Glutamatergic neuron (in vitro differentiated cells): ENCODE results near the gene PDPN. TPM values are rescaled to one million over a fixed set of nuclear protein-coding genes. Genes with fewer than 3 reads are reported as not detected.

Experiments
- DNase-seq: peaks from one replicate; pipeline ENCODE4 v3.0.0; 2022
- H3K27ac Mint-ChIP-seq: one replicate; pipeline ENCODE4 v1.8.0; 2020; ENCODE audit warnings: mild to moderate bottlenecking, mixed read lengths, inconsistent platforms; ENCODE audit not compliant: unreplicated experiment
- H3K27me3 Mint-ChIP-seq: one replicate; pipeline ENCODE4 v1.8.0; 2020; ENCODE audit warnings: mild to moderate bottlenecking, moderate library complexity, mixed read lengths, inconsistent platforms; ENCODE audit not compliant: unreplicated experiment
- H3K36me3 Mint-ChIP-seq: one replicate; pipeline ENCODE4 v1.8.0; 2020; ENCODE audit warnings: mild to moderate bottlenecking, mixed read lengths, inconsistent platforms; ENCODE audit not compliant: unreplicated experiment
- H3K4me1 Mint-ChIP-seq: one replicate; pipeline ENCODE4 v1.8.0; 2020; ENCODE audit warnings: mild to moderate bottlenecking, low read depth, mixed read lengths, inconsistent platforms; ENCODE audit not compliant: unreplicated experiment
- H3K4me3 Mint-ChIP-seq: one replicate; pipeline ENCODE4 v1.8.0; 2020; ENCODE audit warnings: mild to moderate bottlenecking, mixed read lengths, inconsistent platforms; ENCODE audit not compliant: unreplicated experiment
- H3K9me3 Mint-ChIP-seq: one replicate; pipeline ENCODE4 v1.8.0; 2020; ENCODE audit warnings: mild to moderate bottlenecking, moderate library complexity, mixed read lengths, inconsistent platforms; ENCODE audit not compliant: unreplicated experiment
- total RNA-seq: library from RNA; stranded (reverse); fragmentation: NEBNext Ultra II Directional; extraction: Animal tissue kit (Norgen Biotek cat#: 25700); gene quantifications from one replicate; pipeline ENCODE4 v1.2.1, GENCODE V29; 2021; ENCODE audit not compliant: unreplicated experiment
- TF ChIP-seq, protein P1 (sequence below): fragments of 200-600 bp; sonication (generic); IDR thresholded peaks from one replicate; pipeline ENCODE4 v1.5.0; 2021; ENCODE audit not compliant: partially characterized antibody, unreplicated experiment

Gene PDPN
- total RNA-seq, 1 donor from 2014 or later: 4.8 TPM

DNA sequence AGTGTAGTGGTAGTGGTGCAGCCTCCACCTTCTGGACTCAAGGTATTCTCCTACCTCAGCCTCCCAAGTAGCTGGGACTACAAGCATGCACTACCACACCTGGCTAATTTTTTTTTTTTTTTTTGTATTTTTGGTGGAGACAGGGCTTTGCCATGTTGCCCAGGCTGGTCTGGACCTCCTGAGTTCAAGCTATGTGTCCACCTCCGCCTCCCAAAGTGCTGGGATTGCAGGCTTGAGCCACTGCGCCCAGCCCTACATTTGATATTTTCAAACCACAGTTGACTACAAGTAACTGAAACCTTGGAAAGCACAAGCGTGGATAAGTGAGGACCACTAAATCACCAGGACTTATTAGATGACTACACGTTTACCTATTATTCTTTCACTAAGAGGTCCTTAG is 10.0 kb upstream of the PDPN start:
- Mint-ChIP-seq H3K4me3 (no peak overlapping the region), H3K4me1 (no peaks in the 10 kb centered on the region), H3K27me3 (peaks cover 2% of the 10 kb centered on the region), H3K9me3 (peaks cover 1% of the 10 kb centered on the region), H3K36me3 (no peaks in the 10 kb centered on the region), H3K27ac (no peak overlapping the region)
- no peak for DNase-seq
- TF ChIP-seq, protein P1, sequence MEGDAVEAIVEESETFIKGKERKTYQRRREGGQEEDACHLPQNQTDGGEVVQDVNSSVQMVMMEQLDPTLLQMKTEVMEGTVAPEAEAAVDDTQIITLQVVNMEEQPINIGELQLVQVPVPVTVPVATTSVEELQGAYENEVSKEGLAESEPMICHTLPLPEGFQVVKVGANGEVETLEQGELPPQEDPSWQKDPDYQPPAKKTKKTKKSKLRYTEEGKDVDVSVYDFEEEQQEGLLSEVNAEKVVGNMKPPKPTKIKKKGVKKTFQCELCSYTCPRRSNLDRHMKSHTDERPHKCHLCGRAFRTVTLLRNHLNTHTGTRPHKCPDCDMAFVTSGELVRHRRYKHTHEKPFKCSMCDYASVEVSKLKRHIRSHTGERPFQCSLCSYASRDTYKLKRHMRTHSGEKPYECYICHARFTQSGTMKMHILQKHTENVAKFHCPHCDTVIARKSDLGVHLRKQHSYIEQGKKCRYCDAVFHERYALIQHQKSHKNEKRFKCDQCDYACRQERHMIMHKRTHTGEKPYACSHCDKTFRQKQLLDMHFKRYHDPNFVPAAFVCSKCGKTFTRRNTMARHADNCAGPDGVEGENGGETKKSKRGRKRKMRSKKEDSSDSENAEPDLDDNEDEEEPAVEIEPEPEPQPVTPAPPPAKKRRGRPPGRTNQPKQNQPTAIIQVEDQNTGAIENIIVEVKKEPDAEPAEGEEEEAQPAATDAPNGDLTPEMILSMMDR: no peak

DNA sequence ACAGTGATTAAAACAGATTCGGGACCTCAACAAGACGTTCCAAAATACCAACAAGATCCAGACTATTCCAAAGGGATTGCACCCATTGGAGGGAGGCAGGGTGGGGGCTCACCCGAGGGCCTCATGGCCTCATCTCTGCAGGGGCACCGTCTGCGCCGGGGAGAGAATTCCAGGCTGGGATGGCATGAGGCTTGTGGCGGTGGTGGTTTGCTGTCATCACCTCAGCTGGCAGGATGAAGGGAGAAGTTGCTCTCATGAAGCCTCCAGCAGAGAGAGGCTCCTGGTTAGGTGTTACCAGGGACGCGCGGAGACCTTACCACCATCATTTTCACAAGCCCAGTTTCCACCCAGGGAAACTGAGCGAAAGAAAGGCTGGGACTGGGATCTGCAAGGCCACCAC is 6.7 kb upstream of the PDPN start:
- no peak overlapping the region for H3K27ac Mint-ChIP-seq
- TF ChIP-seq, protein P1: no peak
- peaks cover 2% of the 10 kb centered on the region for H3K9me3 Mint-ChIP-seq
- no peaks in the 10 kb centered on the region for H3K4me1 Mint-ChIP-seq
- no peak for DNase-seq
- H3K36me3 Mint-ChIP-seq: no peaks in the 10 kb centered on the region
- no peak overlapping the region for H3K4me3 Mint-ChIP-seq
- peaks cover 5% of the 10 kb centered on the region for H3K27me3 Mint-ChIP-seq

DNA sequence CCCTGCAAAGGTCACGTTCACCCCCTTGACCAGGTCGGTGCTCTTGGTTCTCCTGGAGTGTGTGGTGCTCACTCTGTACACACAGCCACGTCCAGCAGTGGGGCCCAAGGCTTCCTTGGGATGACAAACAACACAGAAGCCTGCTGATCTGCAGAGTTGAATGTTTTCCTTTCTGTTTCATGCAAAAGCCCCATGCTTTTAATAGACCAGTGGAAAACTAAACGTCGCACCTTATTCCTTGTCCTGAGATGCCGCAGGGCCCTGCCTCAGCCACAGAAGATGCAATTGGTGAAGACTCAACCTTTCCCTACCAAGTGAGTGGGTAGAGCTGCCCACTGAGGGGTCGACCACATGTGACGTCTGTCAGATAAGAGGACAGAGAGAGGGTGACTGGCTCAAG is 5.8 kb upstream of the PDPN start:
- DNase-seq: no peak
- no peaks in the 10 kb centered on the region for H3K4me1 Mint-ChIP-seq
- H3K36me3 Mint-ChIP-seq: no peaks in the 10 kb centered on the region
- peaks cover 11% of the 10 kb centered on the region for H3K27me3 Mint-ChIP-seq
- H3K4me3 Mint-ChIP-seq: no peak overlapping the region
- peaks cover 3% of the 10 kb centered on the region for H3K9me3 Mint-ChIP-seq
- H3K27ac Mint-ChIP-seq: no peak overlapping the region
- TF ChIP-seq, protein P1: no peak

DNA sequence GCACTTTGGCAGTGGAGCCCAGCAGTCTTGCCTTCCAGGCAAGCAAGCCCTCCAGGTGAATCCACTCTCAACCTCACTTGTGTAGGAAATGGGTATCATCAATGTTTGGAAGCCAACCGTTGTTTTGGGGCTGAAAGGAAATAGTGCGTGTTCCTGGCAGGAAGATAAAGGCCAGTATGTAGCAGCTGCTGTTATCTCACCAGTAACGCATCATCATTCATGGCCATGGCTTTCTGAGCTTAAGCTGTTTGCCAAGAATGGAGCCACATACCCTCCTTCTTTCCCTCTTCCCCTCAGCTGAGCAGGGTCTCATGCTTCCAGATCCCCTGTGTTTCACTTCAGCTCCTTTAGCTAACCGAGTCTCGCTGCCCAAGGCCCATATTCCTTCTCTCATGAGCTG is 2.2 kb upstream of the PDPN start:
- no peaks in the 10 kb centered on the region for H3K36me3 Mint-ChIP-seq
- peaks cover 2% of the 10 kb centered on the region for H3K4me1 Mint-ChIP-seq
- TF ChIP-seq, protein P1: no peak
- DNase-seq: no peak
- peaks cover 3% of the 10 kb centered on the region for H3K9me3 Mint-ChIP-seq
- no peak overlapping the region for H3K4me3 Mint-ChIP-seq
- H3K27ac Mint-ChIP-seq: no peak overlapping the region
- peaks cover 15% of the 10 kb centered on the region for H3K27me3 Mint-ChIP-seq

DNA sequence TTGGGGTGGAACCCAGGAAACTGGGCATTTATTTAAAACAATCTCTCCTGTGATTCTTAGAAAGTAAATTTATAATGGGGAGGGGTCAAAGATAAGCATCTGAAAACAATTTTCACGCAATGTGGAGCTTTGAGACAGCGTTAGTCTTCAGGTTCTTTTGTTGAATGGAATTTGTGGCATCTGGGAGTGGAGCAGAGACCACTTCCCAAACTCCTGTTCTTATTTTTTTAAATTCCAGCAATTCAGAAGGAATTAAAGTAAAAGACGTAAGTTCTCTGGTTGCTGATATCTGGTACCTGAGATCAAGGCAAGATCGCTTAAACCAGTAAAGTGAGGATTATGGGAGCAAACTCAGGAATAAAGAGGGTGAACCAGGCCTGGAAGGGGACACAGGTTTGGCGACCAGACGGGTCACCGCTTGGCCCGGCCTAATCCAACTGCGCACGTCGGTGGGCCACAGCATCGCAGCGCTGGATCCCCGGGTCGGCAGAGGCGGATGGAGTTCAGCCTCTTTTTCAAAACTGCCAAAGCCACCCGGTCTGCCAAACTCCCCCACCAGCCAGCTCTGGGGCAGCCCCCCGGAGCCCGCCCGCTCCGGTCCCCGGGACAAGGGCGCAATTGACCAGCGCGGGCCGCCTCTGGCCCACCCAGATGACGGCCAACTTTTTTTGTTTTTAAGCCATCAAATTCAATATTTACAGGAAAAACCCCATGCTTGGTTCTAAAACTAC is 754 bp upstream of the PDPN start:
- Mint-ChIP-seq H3K36me3 (no peaks in the 10 kb centered on the region), H3K27ac (no peak overlapping the region), H3K4me1 (peaks cover 5% of the 10 kb centered on the region), H3K9me3 (peaks cover 3% of the 10 kb centered on the region), H3K4me3 (no peak overlapping the region), H3K27me3 (peaks cover 15% of the 10 kb centered on the region)
- DNase-seq: no peak
- TF ChIP-seq, protein P1: no peak
